ENCODE data around the gene FAM107B. TPM values are rescaled to one million over a fixed set of nuclear protein-coding genes. Genes with fewer than 3 reads are reported as not detected.

FAM107B gene
- total and polyA plus RNA-seq, 2 experiments from 2014 or later = 11.0 to 17.6 TPM

GRCh38 chr10:14707481-14707880, 67.2 kb downstream of the FAM107B start:
- no peaks in the 10 kb centered on the region for H4K20me1 ChIP-seq (replicated peaks; ENCODE audit: insufficient read depth)
- no peaks in the 10 kb centered on the region for H3K36me3 Mint-ChIP-seq (ENCODE audit: low read depth)
- no peak overlapping the region for H3K27ac Mint-ChIP-seq
- no peak overlapping the region for H3K4me3 Mint-ChIP-seq
- H3K9me3 Mint-ChIP-seq = no peaks in the 10 kb centered on the region
- H3K4me3 ChIP-seq = no peak overlapping the region
- no peaks in the 10 kb centered on the region for H3F3A ChIP-seq (replicated peaks; ENCODE audit: low read depth)
- TF ChIP-seq STAT1 (IDR thresholded peaks at IDR 0.05; ENCODE audit: unreplicated experiment) (no peak), ZNF331 (CRISPR knock-in tag; IDR thresholded peaks at IDR 0.05; ENCODE audit: low read depth) (no peak), ZNF114 (CRISPR knock-in tag; IDR thresholded peaks at IDR 0.05) (no peak), POLR2AphosphoS5 (IDR thresholded peaks at IDR 0.05; ENCODE audit: low read depth) (no peak), EZH2 (IDR thresholded peaks at IDR 0.05; ENCODE audit: low read depth, unreplicated experiment) (no peak), REST (IDR thresholded peaks at IDR 0.05; ENCODE audit: unreplicated experiment) (no peak), EZH2phosphoT487 (IDR thresholded peaks at IDR 0.05; ENCODE audit: unreplicated experiment) (no peak), NANOG (IDR thresholded peaks at IDR 0.05; ENCODE audit: borderline replicate concordance) (no peak), CREB1 (CRISPR knock-in tag; IDR thresholded peaks at IDR 0.05; ENCODE audit: low read depth) (no peak), ETS1 (IDR thresholded peaks at IDR 0.05) (no peak), CTCF (conservative IDR thresholded peaks at IDR 0.05; ENCODE audit: low read depth in 2 of 2) (no peak), JUNB (IDR thresholded peaks at IDR 0.05; ENCODE audit: unreplicated experiment) (no peak)
- TF ChIP-seq, protein P1, sequence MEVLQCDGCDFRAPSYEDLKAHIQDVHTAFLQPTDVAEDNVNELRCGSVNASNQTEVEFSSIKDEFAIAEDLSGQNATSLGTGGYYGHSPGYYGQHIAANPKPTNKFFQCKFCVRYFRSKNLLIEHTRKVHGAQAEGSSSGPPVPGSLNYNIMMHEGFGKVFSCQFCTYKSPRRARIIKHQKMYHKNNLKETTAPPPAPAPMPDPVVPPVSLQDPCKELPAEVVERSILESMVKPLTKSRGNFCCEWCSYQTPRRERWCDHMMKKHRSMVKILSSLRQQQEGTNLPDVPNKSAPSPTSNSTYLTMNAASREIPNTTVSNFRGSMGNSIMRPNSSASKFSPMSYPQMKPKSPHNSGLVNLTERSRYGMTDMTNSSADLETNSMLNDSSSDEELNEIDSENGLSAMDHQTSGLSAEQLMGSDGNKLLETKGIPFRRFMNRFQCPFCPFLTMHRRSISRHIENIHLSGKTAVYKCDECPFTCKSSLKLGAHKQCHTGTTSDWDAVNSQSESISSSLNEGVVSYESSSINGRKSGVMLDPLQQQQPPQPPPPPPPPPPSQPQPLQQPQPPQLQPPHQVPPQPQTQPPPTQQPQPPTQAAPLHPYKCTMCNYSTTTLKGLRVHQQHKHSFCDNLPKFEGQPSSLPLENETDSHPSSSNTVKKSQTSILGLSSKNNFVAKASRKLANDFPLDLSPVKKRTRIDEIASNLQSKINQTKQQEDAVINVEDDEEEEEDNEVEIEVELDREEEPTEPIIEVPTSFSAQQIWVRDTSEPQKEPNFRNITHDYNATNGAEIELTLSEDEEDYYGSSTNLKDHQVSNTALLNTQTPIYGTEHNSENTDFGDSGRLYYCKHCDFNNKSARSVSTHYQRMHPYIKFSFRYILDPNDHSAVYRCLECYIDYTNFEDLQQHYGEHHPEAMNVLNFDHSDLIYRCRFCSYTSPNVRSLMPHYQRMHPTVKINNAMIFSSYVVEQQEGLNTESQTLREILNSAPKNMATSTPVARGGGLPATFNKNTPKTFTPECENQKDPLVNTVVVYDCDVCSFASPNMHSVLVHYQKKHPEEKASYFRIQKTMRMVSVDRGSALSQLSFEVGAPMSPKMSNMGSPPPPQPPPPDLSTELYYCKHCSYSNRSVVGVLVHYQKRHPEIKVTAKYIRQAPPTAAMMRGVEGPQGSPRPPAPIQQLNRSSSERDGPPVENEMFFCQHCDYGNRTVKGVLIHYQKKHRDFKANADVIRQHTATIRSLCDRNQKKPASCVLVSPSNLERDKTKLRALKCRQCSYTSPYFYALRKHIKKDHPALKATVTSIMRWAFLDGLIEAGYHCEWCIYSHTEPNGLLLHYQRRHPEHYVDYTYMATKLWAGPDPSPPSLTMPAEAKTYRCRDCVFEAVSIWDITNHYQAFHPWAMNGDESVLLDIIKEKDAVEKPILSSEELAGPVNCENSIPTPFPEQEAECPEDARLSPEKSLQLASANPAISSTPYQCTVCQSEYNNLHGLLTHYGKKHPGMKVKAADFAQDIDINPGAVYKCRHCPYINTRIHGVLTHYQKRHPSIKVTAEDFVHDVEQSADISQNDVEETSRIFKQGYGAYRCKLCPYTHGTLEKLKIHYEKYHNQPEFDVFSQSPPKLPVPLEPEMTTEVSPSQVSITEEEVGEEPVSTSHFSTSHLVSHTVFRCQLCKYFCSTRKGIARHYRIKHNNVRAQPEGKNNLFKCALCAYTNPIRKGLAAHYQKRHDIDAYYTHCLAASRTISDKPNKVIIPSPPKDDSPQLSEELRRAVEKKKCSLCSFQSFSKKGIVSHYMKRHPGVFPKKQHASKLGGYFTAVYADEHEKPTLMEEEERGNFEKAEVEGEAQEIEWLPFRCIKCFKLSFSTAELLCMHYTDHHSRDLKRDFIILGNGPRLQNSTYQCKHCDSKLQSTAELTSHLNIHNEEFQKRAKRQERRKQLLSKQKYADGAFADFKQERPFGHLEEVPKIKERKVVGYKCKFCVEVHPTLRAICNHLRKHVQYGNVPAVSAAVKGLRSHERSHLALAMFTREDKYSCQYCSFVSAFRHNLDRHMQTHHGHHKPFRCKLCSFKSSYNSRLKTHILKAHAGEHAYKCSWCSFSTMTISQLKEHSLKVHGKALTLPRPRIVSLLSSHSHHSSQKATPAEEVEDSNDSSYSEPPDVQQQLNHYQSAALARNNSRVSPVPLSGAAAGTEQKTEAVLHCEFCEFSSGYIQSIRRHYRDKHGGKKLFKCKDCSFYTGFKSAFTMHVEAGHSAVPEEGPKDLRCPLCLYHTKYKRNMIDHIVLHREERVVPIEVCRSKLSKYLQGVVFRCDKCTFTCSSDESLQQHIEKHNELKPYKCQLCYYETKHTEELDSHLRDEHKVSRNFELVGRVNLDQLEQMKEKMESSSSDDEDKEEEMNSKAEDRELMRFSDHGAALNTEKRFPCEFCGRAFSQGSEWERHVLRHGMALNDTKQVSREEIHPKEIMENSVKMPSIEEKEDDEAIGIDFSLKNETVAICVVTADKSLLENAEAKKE (CRISPR knock-in tag; IDR thresholded peaks at IDR 0.05) = no peak
- no peaks in the 10 kb centered on the region for H3K27me3 ChIP-seq (ENCODE audit: insufficient read depth)
- peaks cover 20% of the 10 kb centered on the region for H3K4me1 ChIP-seq (ENCODE audit: insufficient read depth)
- H3K27me3 Mint-ChIP-seq (ENCODE audit: insufficient read depth, low read depth, poor library complexity) = peaks cover 2% of the 10 kb centered on the region
- H3K9me2 ChIP-seq (ENCODE audit: insufficient read depth) = 0 out of 2 replicates have a peak, but pooled peaks cover 3% of the 10 kb centered on the region
- H3K36me3 ChIP-seq (ENCODE audit: insufficient read depth) = no peaks in the 10 kb centered on the region
- no peak overlapping the region for H3K4me2 ChIP-seq
- H3K79me2 ChIP-seq (replicated peaks; ENCODE audit: insufficient read depth) = no peaks in the 10 kb centered on the region
- H3K27ac ChIP-seq (ENCODE audit: low read depth) = no peak overlapping the region
- H3K4me1 Mint-ChIP-seq = peaks cover 22% of the 10 kb centered on the region
- no peak for DNase-seq (ENCODE audit: low spot score)
- no peak for ATAC-seq
- H2AFZ ChIP-seq = peak overlapping the region; percentile 34; the same call in 1 of the 2 replicates

Measured in GM23338 (cell line).